Mesendoderm (in vitro differentiated cells): ENCODE results near the gene RFX2.
"Not testable (repeated sequence)": the region's sequence is repeated elsewhere in the genome, so short reads cannot be mapped to it uniquely, and the experiment has no call there.

Source experiments
- DNase-seq: peaks from one replicate; pipeline ENCODE4 v3.0.0; 2013
- H2AK5ac ChIP-seq: 2 replicates; pipeline ENCODE4 v1.6.1; 2013; ENCODE audit warnings: low read length, inconsistent platforms
- H2BK120ac ChIP-seq: 2 replicates; pipeline ENCODE4 v1.6.1; 2013; ENCODE audit warnings: low read depth, mild to moderate bottlenecking, low read length, moderate library complexity, mixed read lengths
- H2BK15ac ChIP-seq: replicated peaks from 2 replicates; pipeline ENCODE4 v1.6.1; 2013; ENCODE audit warnings: low read depth, mild to moderate bottlenecking, moderate library complexity
- H2BK5ac ChIP-seq: 2 replicates; pipeline ENCODE4 v1.6.1; 2013; ENCODE audit warnings: low read length, inconsistent platforms
- H3K18ac ChIP-seq: 2 replicates; pipeline ENCODE4 v1.6.1; 2013; ENCODE audit warnings: mild to moderate bottlenecking, low read length, mixed read lengths
- H3K23ac ChIP-seq: one replicate; pipeline ENCODE4 v1.6.1; 2013; ENCODE audit warnings: low read length
- H3K27ac ChIP-seq: 2 replicates; pipeline ENCODE4 v1.5.1; 2013; ENCODE audit warnings: low read depth, mild to moderate bottlenecking, inconsistent platforms, low read length, moderate library complexity
- H3K27me3 ChIP-seq: 2 replicates; pipeline ENCODE4 v1.6.1; 2013; ENCODE audit warnings: low read length, control low read depth, mild to moderate bottlenecking, inconsistent platforms; ENCODE audit not compliant: insufficient read depth, poor library complexity
- H3K36me3 ChIP-seq: 2 replicates; pipeline ENCODE4 v1.6.1; 2013; ENCODE audit warnings: low read length, inconsistent platforms; ENCODE audit not compliant: control insufficient read depth, insufficient read depth
- H3K4ac ChIP-seq: one replicate; pipeline ENCODE4 v1.6.1; 2013; ENCODE audit warnings: low read depth, mild to moderate bottlenecking, low read length, moderate library complexity
- H3K4me1 ChIP-seq: 2 replicates; pipeline ENCODE4 v1.6.1; 2013; ENCODE audit warnings: low read depth, low read length, inconsistent platforms; ENCODE audit not compliant: control insufficient read depth
- H3K4me2 ChIP-seq: 2 replicates; pipeline ENCODE4 v1.6.1; 2013; ENCODE audit warnings: low read length
- H3K4me3 ChIP-seq: 2 replicates; pipeline ENCODE4 v1.5.1; 2013; ENCODE audit warnings: mild to moderate bottlenecking, low read length
- H3K56ac ChIP-seq: one replicate; pipeline ENCODE4 v1.6.1; 2013; ENCODE audit warnings: low read length
- H3K79me1 ChIP-seq: 2 replicates; pipeline ENCODE4 v1.6.1; 2013; ENCODE audit warnings: low read length, inconsistent platforms
- H3K79me2 ChIP-seq: 2 replicates; pipeline ENCODE4 v1.6.1; 2013; ENCODE audit warnings: mild to moderate bottlenecking, low read length; ENCODE audit not compliant: control insufficient read depth, insufficient read depth
- H3K9ac ChIP-seq: 2 replicates; pipeline ENCODE4 v1.6.1; 2013; ENCODE audit warnings: low read length, inconsistent platforms
- H4K5ac ChIP-seq: one replicate; pipeline ENCODE4 v1.6.1; 2013; ENCODE audit warnings: low read length
- H4K8ac ChIP-seq: one replicate; pipeline ENCODE4 v1.6.1; 2013; ENCODE audit warnings: low read depth, mild to moderate bottlenecking, control low read depth, low read length, moderate library complexity
- WGBS: extraction: QIAGEN DNeasy Blood & Tissue Kit; methylation state at CpG from one replicate; pipeline ENCODE4 v1.1.7; 2013; ENCODE audit warnings: low lambda C conversion rate, missing lambda C conversion rate; ENCODE audit not compliant: insufficient coverage; ENCODE audit errors: extremely low coverage; 5-methylcytosine and 5-hydroxymethylcytosine counted together

RFX2 gene

DNA sequence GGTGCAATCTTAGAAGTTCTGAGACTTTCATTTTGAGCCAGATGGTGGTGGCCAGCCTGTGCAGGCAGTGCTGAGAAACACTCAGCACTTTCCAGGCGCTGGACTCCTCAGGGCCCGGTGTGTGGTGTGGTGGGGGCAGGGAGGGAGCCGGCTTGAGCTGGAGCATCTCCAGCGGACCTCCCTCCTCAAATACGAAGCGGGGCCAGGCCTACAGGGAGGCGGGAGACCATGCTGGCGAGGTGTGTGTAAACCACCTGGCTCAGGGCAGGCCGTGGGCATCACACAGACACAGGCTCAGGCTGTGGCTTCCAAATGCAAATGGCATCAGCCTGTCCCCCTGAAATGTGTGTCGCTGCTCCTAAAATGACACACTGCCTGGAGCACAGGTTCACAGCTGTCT lies 99.1 kb downstream of the RFX2 start:
- H4K5ac ChIP-seq = no peak overlapping the region
- H2BK120ac ChIP-seq = no peak overlapping the region
- WGBS = no CpG with 5 or more reads among the region's 10 CpGs
- no peak overlapping the region for H2BK5ac ChIP-seq
- H3K23ac ChIP-seq = no peak overlapping the region
- no peak overlapping the region for H2AK5ac ChIP-seq
- H3K27me3 ChIP-seq = no peaks in the 10 kb centered on the region
- H3K79me1 ChIP-seq = no peaks in the 10 kb centered on the region
- H4K8ac ChIP-seq = no peak overlapping the region
- no peak overlapping the region for H3K4me3 ChIP-seq
- no peak overlapping the region for H2BK15ac ChIP-seq
- H3K79me2 ChIP-seq = no peaks in the 10 kb centered on the region
- no peak overlapping the region for H3K56ac ChIP-seq
- H3K4me2 ChIP-seq = no peak overlapping the region
- H3K4ac ChIP-seq = no peak overlapping the region
- DNase-seq = no peak
- no peaks in the 10 kb centered on the region for H3K4me1 ChIP-seq
- no peak overlapping the region for H3K18ac ChIP-seq
- H3K27ac ChIP-seq = no peak overlapping the region
- no peak overlapping the region for H3K9ac ChIP-seq
- H3K36me3 ChIP-seq = no peaks in the 10 kb centered on the region

DNA sequence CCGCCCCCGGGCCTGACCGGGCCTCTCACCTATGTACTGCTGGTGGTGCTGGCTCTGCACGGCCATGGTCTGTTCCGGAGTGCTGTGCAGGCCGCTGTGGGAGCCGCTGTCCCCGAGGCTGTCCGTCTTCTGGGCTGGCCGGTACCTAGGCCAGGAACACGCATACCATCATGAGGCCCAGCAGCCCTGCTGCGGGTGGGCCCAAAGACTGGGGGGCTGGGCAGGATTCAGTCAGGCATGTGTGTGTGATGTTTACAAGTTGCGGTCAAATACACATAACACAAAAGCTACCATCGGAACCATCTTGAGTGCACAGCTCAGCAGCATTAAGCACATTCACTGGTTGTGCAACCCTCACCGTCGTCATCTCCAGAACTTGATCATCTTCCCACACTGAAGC lies 100.2 kb downstream of the RFX2 start:
- WGBS = no CpG with 5 or more reads among the region's 16 CpGs
- no peak overlapping the region for H3K23ac ChIP-seq
- no peak overlapping the region for H2BK15ac ChIP-seq
- DNase-seq = no peak
- H3K36me3 ChIP-seq = no peaks in the 10 kb centered on the region
- no peaks in the 10 kb centered on the region for H3K4me1 ChIP-seq
- no peak overlapping the region for H4K5ac ChIP-seq
- H3K4me3 ChIP-seq = no peak overlapping the region
- no peak overlapping the region for H2BK120ac ChIP-seq
- H3K9ac ChIP-seq = no peak overlapping the region
- no peaks in the 10 kb centered on the region for H3K79me2 ChIP-seq
- no peak overlapping the region for H2AK5ac ChIP-seq
- H2BK5ac ChIP-seq = no peak overlapping the region
- no peak overlapping the region for H3K4me2 ChIP-seq
- H3K56ac ChIP-seq = no peak overlapping the region
- H3K18ac ChIP-seq = no peak overlapping the region
- H3K79me1 ChIP-seq = no peaks in the 10 kb centered on the region
- H3K27me3 ChIP-seq = no peaks in the 10 kb centered on the region
- H4K8ac ChIP-seq = no peak overlapping the region
- no peak overlapping the region for H3K27ac ChIP-seq
- no peak overlapping the region for H3K4ac ChIP-seq

GRCh38 chr19:6007866-6008265 lies 102.4 kb downstream of the RFX2 start:
- WGBS = no CpG with 5 or more reads among the region's 26 CpGs
- Histone ChIP-seq H3K27me3 (no peaks in the 10 kb centered on the region), H4K5ac (no peak overlapping the region), H3K23ac (no peak overlapping the region), H3K79me2 (no peaks in the 10 kb centered on the region), H3K9ac (no peak overlapping the region), H3K79me1 (no peaks in the 10 kb centered on the region), H4K8ac (no peak overlapping the region), H3K4me3 (no peak overlapping the region), H3K56ac (no peak overlapping the region), H2BK5ac (no peak overlapping the region), H3K18ac (no peak overlapping the region), H3K4me2 (no peak overlapping the region), H3K36me3 (no peaks in the 10 kb centered on the region), H2AK5ac (no peak overlapping the region), H2BK15ac (no peak overlapping the region), H3K4me1 (no peaks in the 10 kb centered on the region), H3K27ac (no peak overlapping the region), H2BK120ac (no peak overlapping the region), H3K4ac (no peak overlapping the region)
- no peak for DNase-seq

DNA sequence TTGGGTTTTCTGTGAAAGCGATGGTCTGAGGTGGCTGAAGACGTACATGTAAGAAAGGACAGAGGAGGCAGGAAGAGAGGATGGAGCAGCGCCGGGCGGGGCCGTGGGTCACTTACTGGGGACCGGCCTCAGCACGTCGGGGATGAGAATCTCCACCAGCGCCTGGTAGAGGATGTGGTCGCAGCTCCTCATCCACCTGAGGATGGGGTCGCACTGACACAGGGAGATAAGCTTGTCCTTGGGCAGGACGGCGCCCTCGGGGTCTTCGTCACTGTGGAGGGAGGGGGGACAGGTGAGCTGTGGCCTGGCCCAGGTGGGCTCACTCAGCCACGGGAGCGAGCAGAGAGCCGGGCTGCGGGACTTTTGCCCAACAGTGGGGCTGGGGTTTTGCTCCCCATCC lies 103.4 kb downstream of the RFX2 start:
- no peak overlapping the region for H3K4me3 ChIP-seq
- H3K27ac ChIP-seq = no peak overlapping the region
- H3K79me2 ChIP-seq = no peaks in the 10 kb centered on the region
- no peak overlapping the region for H3K23ac ChIP-seq
- no peaks in the 10 kb centered on the region for H3K27me3 ChIP-seq
- no peaks in the 10 kb centered on the region for H3K79me1 ChIP-seq
- no peak overlapping the region for H3K56ac ChIP-seq
- no CpG with 5 or more reads among the region's 20 CpGs for WGBS
- DNase-seq = no peak
- no peak overlapping the region for H2BK120ac ChIP-seq
- H2AK5ac ChIP-seq = no peak overlapping the region
- H3K9ac ChIP-seq = no peak overlapping the region
- no peak overlapping the region for H2BK15ac ChIP-seq
- no peak overlapping the region for H3K18ac ChIP-seq
- H3K4ac ChIP-seq = no peak overlapping the region
- H4K8ac ChIP-seq = no peak overlapping the region
- no peaks in the 10 kb centered on the region for H3K4me1 ChIP-seq
- H4K5ac ChIP-seq = no peak overlapping the region
- H3K36me3 ChIP-seq = no peaks in the 10 kb centered on the region
- H2BK5ac ChIP-seq = no peak overlapping the region
- no peak overlapping the region for H3K4me2 ChIP-seq

GRCh38 chr19:6006070-6006446 lies 104.2 kb downstream of the RFX2 start:
- not testable (repeated sequence) for H4K5ac ChIP-seq, H2AK5ac ChIP-seq, H3K23ac ChIP-seq, H3K56ac ChIP-seq, H3K4me3 ChIP-seq, H3K79me1 ChIP-seq, H3K9ac ChIP-seq, H3K79me2 ChIP-seq, DNase-seq, H2BK15ac ChIP-seq, H3K4ac ChIP-seq, H3K27ac ChIP-seq, H3K18ac ChIP-seq, H3K27me3 ChIP-seq, H3K4me1 ChIP-seq, H2BK120ac ChIP-seq, H3K4me2 ChIP-seq, H4K8ac ChIP-seq, H2BK5ac ChIP-seq, H3K36me3 ChIP-seq
- no CpG with 5 or more reads among the region's 7 CpGs for WGBS

GRCh38 chr19:6005321-6006069 lies 104.8 kb downstream of the RFX2 start:
- Histone ChIP-seq H4K8ac (no peak overlapping the region), H3K4me1 (no peaks in the 10 kb centered on the region), H3K79me1 (no peaks in the 10 kb centered on the region), H2BK120ac (no peak overlapping the region), H2BK5ac (no peak overlapping the region), H3K4me2 (no peak overlapping the region), H3K79me2 (no peaks in the 10 kb centered on the region), H3K4me3 (no peak overlapping the region), H4K5ac (no peak overlapping the region), H3K56ac (no peak overlapping the region), H3K27me3 (no peaks in the 10 kb centered on the region), H3K27ac (no peak overlapping the region), H3K4ac (no peak overlapping the region), H2AK5ac (no peak overlapping the region), H3K9ac (no peak overlapping the region), H3K36me3 (no peaks in the 10 kb centered on the region), H2BK15ac (no peak overlapping the region), H3K18ac (no peak overlapping the region), H3K23ac (no peak overlapping the region)
- no CpG with 5 or more reads among the region's 18 CpGs for WGBS
- no peak for DNase-seq
